Left ventricle myocardium inferior (tissue), 1 donor: ENCODE data around the gene SPTY2D1. TPM values are rescaled to one million over a fixed set of nuclear protein-coding genes. Genes with fewer than 3 reads are reported as not detected.

Experiments
- DNase-seq: peaks from one replicate; pipeline ENCODE4 v3.0.0-alpha.2; 2020
- H3K27ac ChIP-seq: fragments of 200-600 bp; replicated peaks from 2 replicates; pipeline ENCODE4 v1.8.0; 2021
- H3K27me3 ChIP-seq: fragments of 200-600 bp; 2 replicates; pipeline ENCODE4 v1.8.0; 2021; ENCODE audit warnings: low read depth
- H3K36me3 ChIP-seq: fragments of 200-600 bp; 2 replicates; pipeline ENCODE4 v1.8.0; 2021
- H3K4me1 ChIP-seq: fragments of 200-600 bp; 2 replicates; pipeline ENCODE4 v1.8.0; 2021
- H3K4me3 ChIP-seq: fragments of 200-600 bp; 2 replicates; pipeline ENCODE4 v1.8.0; 2021; ENCODE audit warnings: mild to moderate bottlenecking, moderate library complexity
- H3K9me3 ChIP-seq: fragments of 200-600 bp; replicated peaks from 2 replicates; pipeline ENCODE4 v1.8.0; 2021
- intact Hi-C: fragments of 100-400 bp; cut with micrococcal nuclease; formaldehyde crosslinking; loops from one replicate; pipeline ENCODE4 v1.11.0; 2022
- total RNA-seq: library from RNA; stranded (reverse); fragmentation: NEBNext Ultra II Directional; extraction: Animal tissue kit (Norgen Biotek cat#: 25700); gene quantifications from one replicate; pipeline ENCODE4 v1.2.1, GENCODE V29; 2021
- TF ChIP-seq, protein P1 (sequence below): fragments of 200-600 bp; IDR thresholded peaks from 2 replicates; pipeline ENCODE4 v1.8.0; 2021; ENCODE audit warnings: antibody characterized with exemption, mild to moderate bottlenecking, borderline replicate concordance
- donor health status: DM: no; HTN: yes; CAD: no; lungs with severe emphysema.

Gene SPTY2D1
- total RNA-seq, 1 donor from 2014 or later = 8.7 TPM

DNA sequence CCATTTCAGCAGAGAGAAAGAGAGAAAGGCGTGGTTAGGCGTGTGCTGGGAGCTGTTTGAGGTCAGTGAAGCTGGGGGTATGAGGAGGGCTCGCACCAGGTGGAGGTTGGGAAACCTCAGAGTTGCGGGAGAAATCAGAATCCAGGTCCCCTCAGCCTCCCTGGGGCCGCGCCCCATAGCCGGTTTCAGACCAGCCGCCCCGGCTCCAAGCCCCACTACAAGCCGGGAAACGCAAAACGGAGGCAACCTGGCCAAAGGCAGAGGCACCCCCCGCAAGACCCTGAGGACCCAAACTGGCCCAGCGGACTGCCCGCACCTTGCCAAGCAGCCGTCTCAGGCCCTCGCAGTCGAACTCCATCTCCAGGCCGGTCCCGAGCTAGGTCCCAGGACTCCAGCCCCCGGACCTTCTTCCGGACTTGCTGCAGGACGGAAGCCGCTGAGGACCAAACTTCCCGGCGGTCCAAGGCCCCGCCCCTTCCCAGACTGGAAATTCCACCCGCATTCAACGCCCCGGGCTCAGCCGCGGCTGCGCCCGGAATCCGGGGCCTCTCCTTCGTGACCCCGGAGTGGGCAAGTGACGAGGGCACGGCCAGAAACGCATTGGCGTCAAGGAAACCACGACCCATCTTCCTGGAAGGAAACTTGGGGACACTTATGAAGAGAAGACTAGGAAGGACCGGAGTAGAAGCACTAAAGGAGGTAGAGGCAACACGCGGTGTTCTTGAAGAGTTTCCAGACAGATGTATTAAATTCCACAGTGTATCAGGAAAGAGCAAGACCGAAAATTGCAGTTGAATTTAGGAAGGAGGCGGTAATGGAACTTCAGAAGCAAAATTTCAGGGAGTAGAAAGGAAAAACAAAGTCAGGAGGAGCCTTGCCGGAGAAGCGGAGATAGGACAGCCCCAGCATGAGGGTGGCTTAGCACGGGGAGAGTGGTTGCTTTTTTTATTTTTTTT is 45.6 kb downstream of the SPTY2D1 start, which contains the start of gene UEVLD:
TSS of gene UEVLD (minus strand) at position 438 of the 956 bp plus-strand sequence. CDS start at position 358, 80 bp downstream.
- intact Hi-C loops = loop anchor here (2.0 kb wide), 1 partner anchor 46 kb away; the partner anchor contains the start of gene SPTY2D1

DNA sequence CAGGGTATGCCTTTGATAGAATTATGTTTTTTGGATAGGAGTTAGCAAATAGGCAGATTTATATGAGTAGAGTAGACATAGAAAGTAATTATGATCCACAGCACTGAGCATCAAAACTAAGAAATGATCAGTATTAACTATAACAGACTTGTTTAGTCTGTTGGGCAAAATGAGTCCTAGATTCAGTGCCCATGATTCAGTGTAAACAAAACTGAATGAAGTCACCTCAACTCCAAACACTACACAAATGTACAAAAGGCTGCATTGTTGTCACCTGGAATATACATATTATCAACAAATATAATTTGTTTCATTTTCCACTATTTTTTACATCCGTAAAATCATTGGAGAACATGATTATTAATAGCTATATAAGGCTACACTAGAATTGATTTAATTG is 52.3 kb downstream of the SPTY2D1 start:
- Histone ChIP-seq H3K36me3 (peaks cover 23% of the 10 kb centered on the region), H3K4me3 (no peak overlapping the region), H3K27me3 (no peaks in the 10 kb centered on the region), H3K4me1 (peaks cover 5% of the 10 kb centered on the region), H3K9me3 (no peaks in the 10 kb centered on the region), H3K27ac (no peak overlapping the region)
- intact Hi-C loops = no loop called here
- TF ChIP-seq, protein P1, sequence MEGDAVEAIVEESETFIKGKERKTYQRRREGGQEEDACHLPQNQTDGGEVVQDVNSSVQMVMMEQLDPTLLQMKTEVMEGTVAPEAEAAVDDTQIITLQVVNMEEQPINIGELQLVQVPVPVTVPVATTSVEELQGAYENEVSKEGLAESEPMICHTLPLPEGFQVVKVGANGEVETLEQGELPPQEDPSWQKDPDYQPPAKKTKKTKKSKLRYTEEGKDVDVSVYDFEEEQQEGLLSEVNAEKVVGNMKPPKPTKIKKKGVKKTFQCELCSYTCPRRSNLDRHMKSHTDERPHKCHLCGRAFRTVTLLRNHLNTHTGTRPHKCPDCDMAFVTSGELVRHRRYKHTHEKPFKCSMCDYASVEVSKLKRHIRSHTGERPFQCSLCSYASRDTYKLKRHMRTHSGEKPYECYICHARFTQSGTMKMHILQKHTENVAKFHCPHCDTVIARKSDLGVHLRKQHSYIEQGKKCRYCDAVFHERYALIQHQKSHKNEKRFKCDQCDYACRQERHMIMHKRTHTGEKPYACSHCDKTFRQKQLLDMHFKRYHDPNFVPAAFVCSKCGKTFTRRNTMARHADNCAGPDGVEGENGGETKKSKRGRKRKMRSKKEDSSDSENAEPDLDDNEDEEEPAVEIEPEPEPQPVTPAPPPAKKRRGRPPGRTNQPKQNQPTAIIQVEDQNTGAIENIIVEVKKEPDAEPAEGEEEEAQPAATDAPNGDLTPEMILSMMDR = no peak
- DNase-seq = no peak

More for the DNA sequence above, 45.6 kb downstream of the SPTY2D1 start, which contains the start of gene UEVLD:
- peak within 1 kb of the TSS; percentile 87 for H3K27ac ChIP-seq
- DNase-seq = peak; percentile 91
- peak within 1 kb of the TSS; percentile 82 for H3K4me3 ChIP-seq
- H3K36me3 ChIP-seq = no peaks in the 10 kb centered on the region
- no peaks in the 10 kb centered on the region for H3K27me3 ChIP-seq
- H3K9me3 ChIP-seq = no peaks in the 10 kb centered on the region
- TF ChIP-seq, protein P1 = no peak
- peaks cover 62% of the 10 kb centered on the region for H3K4me1 ChIP-seq

DNA sequence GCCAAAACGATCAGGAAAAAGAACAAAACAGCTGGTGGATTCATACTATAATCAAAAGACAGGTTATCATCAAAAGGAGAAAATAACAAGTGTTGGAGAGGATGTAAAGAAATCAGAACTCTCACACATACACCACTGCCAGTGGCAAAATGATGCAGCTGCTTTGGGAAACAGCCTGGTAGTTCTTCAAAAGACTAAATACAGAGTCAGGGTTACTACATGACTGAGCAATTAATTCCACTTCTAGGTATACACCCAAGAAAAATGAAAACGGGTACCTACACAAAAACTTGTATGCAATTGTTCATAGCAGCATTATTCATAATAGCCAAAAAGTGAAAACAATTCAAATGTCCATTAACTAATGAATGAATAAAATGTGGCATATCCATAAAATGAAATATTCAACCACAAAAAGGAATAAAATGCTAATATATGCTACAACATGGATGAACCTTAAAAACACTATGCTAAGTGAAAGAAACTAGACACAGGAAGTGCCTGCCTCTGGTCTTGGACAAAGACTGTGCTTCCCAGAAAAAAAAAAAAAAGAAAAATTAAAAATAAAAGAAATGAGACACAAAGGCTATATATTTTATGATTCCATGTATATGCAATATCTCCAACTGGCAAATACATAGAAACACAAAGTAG is 53.9 kb downstream of the SPTY2D1 start:
- Histone ChIP-seq H3K4me1 (no peaks in the 10 kb centered on the region), H3K27me3 (no peaks in the 10 kb centered on the region), H3K27ac (no peak overlapping the region), H3K9me3 (no peaks in the 10 kb centered on the region), H3K36me3 (peaks cover 37% of the 10 kb centered on the region), H3K4me3 (no peak overlapping the region)
- no peak for DNase-seq
- TF ChIP-seq, protein P1 = no peak
- intact Hi-C loops = no loop called here

DNA sequence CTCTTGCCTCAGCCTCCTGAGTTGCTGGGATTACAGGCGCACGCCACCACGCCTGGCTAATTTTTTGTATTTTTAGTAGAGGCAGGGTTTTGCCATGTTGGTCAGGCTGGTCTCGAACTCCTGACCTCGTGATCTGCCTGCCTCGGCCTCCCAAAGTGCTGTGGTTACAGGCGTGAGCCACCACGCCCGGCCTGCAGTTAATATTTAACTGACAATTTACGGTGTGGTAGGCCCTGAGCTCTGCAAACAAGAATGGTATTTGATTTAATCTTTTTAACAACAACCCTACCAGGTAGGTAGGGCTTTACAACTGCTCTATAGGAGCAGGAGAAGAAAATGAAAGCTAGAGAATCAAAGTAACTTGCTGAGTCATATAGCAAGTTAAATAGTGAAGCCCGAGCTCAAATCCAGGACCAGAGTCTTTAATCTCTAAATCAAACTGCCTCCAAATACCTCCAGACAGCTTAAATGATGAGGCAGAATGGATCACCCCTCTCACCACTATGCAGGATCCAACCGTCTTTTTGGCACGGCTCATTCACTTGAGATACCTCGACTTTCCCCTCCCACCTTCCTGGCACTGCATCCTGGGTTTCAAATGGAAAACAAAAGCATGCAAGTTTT is 55.1 kb downstream of the SPTY2D1 start:
- H3K36me3 ChIP-seq = peaks cover 49% of the 10 kb centered on the region
- TF ChIP-seq, protein P1 = no peak
- H3K9me3 ChIP-seq = no peaks in the 10 kb centered on the region
- no peaks in the 10 kb centered on the region for H3K4me1 ChIP-seq
- H3K4me3 ChIP-seq = no peak overlapping the region
- H3K27ac ChIP-seq = no peak overlapping the region
- no peak for DNase-seq
- intact Hi-C loops = no loop called here
- no peaks in the 10 kb centered on the region for H3K27me3 ChIP-seq

DNA sequence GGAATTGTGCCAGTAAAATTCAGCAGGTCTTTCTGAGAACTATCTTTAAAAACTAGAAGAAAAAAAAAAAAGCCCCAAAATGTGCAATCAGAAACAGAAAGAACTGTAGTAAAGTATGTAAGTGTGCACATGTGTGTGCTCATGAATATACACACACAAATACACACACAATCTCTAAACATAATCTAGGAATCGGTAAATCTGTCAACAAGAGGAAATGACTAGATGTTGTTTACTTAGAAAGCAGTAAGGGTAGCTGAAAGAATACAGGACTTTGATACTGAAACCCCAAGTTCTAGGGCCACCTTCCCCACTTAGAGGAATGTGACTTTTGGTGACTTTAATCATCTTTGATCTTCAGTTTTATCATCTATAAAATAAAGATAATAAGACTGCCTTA is 58.8 kb downstream of the SPTY2D1 start:
- no peak overlapping the region for H3K27ac ChIP-seq
- H3K9me3 ChIP-seq = no peaks in the 10 kb centered on the region
- H3K27me3 ChIP-seq = no peaks in the 10 kb centered on the region
- no peak overlapping the region for H3K4me3 ChIP-seq
- no peaks in the 10 kb centered on the region for H3K4me1 ChIP-seq
- intact Hi-C loops = no loop called here
- TF ChIP-seq, protein P1 = no peak
- DNase-seq = no peak
- peaks cover 81% of the 10 kb centered on the region for H3K36me3 ChIP-seq
